DOHH2 (cell line): Measurements from ENCODE around the gene ALG1.

ENCODE experiments used
- EZH2phosphoT487 ChIP-seq: fragments of 200-600 bp; sonication (generic); IDR thresholded peaks from 2 replicates; pipeline ENCODE4 v1.6.1; 2017; ENCODE audit warnings: borderline replicate concordance, mild to moderate bottlenecking, antibody characterized with exemption, low read length, moderate library complexity, mixed read lengths
- TF ChIP-seq, protein P1 (sequence below): fragments of 200-600 bp; sonication (generic); IDR thresholded peaks from one replicate; pipeline ENCODE4 v1.5.1; 2014; ENCODE audit warnings: antibody characterized with exemption, mild to moderate bottlenecking, low read depth, low read length; ENCODE audit not compliant: poor library complexity, severe bottlenecking

- TF ChIP-seq, protein P1, sequence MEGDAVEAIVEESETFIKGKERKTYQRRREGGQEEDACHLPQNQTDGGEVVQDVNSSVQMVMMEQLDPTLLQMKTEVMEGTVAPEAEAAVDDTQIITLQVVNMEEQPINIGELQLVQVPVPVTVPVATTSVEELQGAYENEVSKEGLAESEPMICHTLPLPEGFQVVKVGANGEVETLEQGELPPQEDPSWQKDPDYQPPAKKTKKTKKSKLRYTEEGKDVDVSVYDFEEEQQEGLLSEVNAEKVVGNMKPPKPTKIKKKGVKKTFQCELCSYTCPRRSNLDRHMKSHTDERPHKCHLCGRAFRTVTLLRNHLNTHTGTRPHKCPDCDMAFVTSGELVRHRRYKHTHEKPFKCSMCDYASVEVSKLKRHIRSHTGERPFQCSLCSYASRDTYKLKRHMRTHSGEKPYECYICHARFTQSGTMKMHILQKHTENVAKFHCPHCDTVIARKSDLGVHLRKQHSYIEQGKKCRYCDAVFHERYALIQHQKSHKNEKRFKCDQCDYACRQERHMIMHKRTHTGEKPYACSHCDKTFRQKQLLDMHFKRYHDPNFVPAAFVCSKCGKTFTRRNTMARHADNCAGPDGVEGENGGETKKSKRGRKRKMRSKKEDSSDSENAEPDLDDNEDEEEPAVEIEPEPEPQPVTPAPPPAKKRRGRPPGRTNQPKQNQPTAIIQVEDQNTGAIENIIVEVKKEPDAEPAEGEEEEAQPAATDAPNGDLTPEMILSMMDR = no peak
- TF ChIP-seq EZH2phosphoT487 = no peak
Measured at GRCh38 chr16:5054876-5055865, 16.5 kb upstream of the ALG1 start.
